ENCODE data around the gene OR5C1. TPM values are rescaled to one million over a fixed set of nuclear protein-coding genes. Genes with fewer than 3 reads are reported as not detected.
"Not testable (repeated sequence)": the region's sequence is repeated elsewhere in the genome, so short reads cannot be mapped to it uniquely, and the experiment has no call there.

Gene OR5C1
- not detected in 2 replicates for total RNA-seq

DNA sequence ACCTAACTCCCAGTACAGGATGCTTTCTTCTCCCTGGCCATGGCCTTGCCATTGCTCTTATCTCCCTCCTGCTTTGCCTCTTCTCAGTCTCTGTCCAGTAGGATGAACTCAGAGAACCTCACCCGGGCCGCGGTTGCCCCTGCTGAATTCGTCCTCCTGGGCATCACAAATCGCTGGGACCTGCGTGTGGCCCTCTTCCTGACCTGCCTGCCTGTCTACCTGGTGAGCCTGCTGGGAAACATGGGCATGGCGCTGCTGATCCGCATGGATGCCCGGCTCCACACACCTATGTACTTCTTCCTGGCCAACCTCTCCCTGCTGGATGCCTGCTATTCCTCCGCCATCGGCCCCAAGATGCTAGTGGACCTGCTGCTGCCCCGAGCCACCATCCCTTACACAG, at the start of gene OR5C1:
TSS of gene OR5C1 (plus strand) at position 103 of the 400 bp plus-strand sequence. CDS start at position 103, 0 bp downstream.
- no peak for DNase-seq (ENCODE audit: extremely low read depth, low read depth, low spot score)

GRCh38 chr9:122742003-122742402, 46.7 kb upstream of the OR5C1 start, which contains the start of gene OR1L6:
TSS of gene OR1L6 (plus strand) at chr9:122742303. CDS start at chr9:122749848, 7,545 bp downstream.
- DNase-seq (ENCODE audit: extremely low read depth, low read depth, low spot score): no peak

DNA sequence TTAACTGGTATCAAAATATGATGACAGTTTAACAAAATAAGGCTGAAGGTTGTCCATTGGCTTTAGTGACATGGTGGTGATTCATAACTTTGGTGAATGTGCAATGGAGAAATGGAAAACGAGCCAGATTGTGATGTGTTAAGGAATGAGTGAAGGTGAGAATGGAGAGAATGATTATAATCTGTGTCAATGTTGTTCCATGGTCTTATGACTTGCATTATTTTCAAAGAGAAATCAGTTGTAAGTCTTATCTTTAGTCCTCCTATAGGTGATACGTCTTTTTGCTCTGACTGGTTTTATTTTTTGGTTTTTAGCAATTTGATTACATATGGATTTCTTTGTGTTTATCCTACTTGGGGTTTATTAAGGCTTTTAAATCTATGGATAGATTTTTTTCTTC, 33.9 kb upstream of the OR5C1 start:
- no peak for DNase-seq (ENCODE audit: extremely low read depth, low read depth, low spot score)

GRCh38 chr9:122767817-122768216, 20.9 kb upstream of the OR5C1 start:
- DNase-seq (ENCODE audit: extremely low read depth, low read depth, low spot score): no peak

- DNase-seq (ENCODE audit: extremely low read depth, low read depth, low spot score): no peak
Measured at GRCh38 chr9:122777052-122777451, 11.7 kb upstream of the OR5C1 start.

- DNase-seq (ENCODE audit: extremely low read depth, low read depth, low spot score): no peak
Measured at GRCh38 chr9:122777935-122778627, 10.7 kb upstream of the OR5C1 start.

DNA sequence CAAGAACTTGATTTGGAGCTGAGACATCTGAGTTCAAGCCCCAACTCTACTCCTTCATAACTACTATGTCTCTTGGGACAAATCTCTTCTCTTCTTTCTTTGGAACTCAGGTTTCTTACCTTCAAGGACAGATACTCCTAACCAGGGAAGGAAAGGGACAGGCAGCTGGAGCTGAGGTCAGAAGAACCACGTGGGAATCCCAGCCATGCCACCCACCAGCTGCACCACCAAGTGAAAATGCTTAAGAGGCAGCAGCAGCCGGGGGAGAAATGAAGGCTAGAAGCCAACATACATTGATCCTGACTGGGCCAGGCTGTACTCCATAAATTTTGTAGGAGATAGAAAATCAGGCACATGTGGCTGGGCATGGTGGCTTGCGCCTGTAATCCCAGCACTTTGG, 9.6 kb upstream of the OR5C1 start:
- DNase-seq (ENCODE audit: extremely low read depth, low read depth, low spot score): no peak

GRCh38 chr9:122780026-122780425, 8.7 kb upstream of the OR5C1 start:
- DNase-seq (ENCODE audit: extremely low read depth, low read depth, low spot score): no peak

GRCh38 chr9:122781671-122782070, 7.1 kb upstream of the OR5C1 start:
- DNase-seq (ENCODE audit: extremely low read depth, low read depth, low spot score): no peak

- DNase-seq (ENCODE audit: extremely low read depth, low read depth, low spot score): no peak
Measured at GRCh38 chr9:122785269-122785668, 3.5 kb upstream of the OR5C1 start.

GRCh38 chr9:122786338-122786737, 2.4 kb upstream of the OR5C1 start:
- DNase-seq (ENCODE audit: extremely low read depth, low read depth, low spot score): no peak

DNA sequence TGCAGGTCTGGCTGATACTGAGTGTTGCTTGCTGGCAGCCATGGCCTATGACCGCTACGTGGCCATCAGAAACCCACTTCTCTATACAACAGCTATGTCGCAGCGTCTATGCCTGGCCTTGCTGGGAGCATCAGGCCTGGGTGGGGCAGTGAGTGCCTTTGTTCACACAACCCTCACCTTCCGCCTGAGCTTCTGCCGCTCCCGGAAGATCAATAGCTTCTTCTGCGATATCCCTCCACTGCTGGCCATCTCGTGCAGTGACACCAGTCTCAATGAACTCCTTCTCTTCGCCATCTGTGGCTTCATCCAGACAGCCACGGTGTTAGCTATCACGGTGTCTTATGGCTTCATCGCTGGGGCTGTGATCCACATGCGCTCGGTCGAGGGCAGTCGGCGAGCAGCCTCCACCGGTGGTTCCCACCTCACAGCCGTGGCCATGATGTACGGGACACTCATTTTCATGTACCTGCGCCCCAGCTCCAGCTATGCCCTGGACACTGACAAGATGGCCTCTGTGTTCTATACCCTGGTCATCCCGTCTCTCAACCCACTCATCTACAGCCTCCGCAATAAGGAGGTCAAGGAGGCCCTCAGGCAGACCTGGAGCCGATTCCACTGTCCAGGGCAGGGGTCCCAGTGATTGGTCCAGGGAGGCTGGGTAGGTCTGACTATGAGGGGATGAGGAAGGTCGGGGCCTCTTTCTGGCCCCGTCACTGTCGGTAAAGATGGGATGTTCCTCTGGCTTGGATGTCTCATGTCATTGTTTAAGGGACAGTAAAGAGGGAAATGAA, 718 bp downstream of the OR5C1 start:
- DNase-seq (ENCODE audit: extremely low read depth, low read depth, low spot score): no peak

DNA sequence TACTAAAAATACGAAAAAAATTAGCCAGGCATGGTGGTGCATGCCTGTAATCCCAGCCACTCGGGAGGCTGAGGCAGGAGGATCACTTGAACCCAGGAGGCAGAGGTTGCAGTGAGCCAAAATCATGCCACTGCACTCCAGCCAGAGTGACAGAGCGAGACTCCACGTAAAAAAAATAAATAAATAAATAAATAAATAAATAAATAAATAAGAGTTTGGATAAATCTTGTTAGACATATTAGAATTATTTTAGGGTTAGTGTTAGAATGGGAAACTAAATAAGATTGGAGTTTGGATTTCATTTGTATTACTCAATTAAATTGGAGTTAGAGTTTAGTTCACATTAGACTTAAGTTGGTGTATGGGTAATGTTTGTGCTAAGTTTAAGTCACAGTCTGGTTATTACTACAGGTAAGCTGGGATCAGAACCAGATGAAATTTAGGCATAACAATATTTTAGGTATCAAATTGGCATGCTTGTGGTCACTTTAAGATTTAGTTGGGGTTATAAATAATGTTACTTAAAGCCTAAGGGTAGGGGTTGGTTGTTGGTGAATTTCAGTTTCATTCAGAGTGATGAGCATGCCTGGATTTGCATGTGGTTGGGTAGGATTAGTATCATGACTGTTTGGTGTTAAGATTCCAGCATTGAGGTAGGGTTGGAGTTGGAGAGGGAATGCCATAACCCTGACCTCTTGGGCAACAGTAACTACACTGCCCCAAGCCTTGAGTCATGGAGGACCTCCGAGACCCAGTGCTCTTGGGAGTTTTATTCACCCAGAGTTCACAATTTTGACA, 3.3 kb downstream of the OR5C1 start:
- no peak for DNase-seq (ENCODE audit: extremely low read depth, low read depth, low spot score)

- DNase-seq (ENCODE audit: extremely low read depth, low read depth, low spot score): no peak
Measured at GRCh38 chr9:122797316-122798063, 8.8 kb downstream of the OR5C1 start.

- DNase-seq (ENCODE audit: extremely low read depth, low read depth, low spot score): no peak
Measured at GRCh38 chr9:122800066-122801060, 11.6 kb downstream of the OR5C1 start, which contains the start of gene OR1K1. TSS of gene OR1K1 (plus strand) at chr9:122800123. CDS start at chr9:122800123, 0 bp downstream.

- DNase-seq (ENCODE audit: extremely low read depth, low read depth, low spot score): no peak
Measured at GRCh38 chr9:122806661-122807060, 17.9 kb downstream of the OR5C1 start.

DNA sequence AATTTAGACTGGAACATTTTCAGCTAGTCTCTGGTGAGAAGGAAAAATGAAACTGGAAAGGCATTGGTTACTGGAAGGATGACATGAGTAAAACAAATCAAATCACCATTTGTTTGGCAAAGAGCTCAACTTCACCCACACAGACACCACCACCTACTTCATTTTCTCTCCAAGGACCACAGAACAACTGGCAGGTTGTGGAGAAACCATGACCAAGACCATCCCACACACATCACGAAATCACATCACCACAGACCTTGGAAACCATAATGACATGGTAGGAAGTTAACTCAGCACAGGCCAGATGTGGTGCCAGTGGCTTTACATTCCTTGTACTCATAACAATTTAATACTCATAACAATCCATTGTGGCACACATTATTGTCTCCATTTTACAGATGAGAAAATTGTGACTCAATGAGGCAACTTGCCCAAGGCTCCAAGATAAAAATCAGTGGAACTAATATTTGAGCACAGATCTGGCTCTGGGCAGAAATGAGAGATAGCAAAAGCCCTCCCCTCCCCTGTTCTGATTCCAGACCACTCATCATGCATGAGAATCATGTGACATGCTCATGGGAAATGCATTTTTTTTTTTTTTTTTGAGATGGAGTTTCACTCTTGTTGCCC, 18.7 kb downstream of the OR5C1 start:
- DNase-seq (ENCODE audit: extremely low read depth, low read depth, low spot score): no peak

GRCh38 chr9:122808141-122808540, 19.4 kb downstream of the OR5C1 start:
- no peak for DNase-seq (ENCODE audit: extremely low read depth, low read depth, low spot score)

- DNase-seq (ENCODE audit: extremely low read depth, low read depth, low spot score): not testable (repeated sequence)
Measured at GRCh38 chr9:122809261-122809660, 20.5 kb downstream of the OR5C1 start.
